Right lobe of liver (tissue), 4 donors: ENCODE results near the gene PADI2.

Experiments used
- POLR2A ChIP-seq: fragments of 450-650 bp; IDR thresholded peaks from one replicate; pipeline ENCODE4 v1.6.1; 2017; ENCODE audit warnings: antibody characterized with exemption, mild to moderate bottlenecking
- TF ChIP-seq, protein P1 (sequence below), 4 donors: fragments of 200-600 bp in 3 of 4; fragments of 450-650 bp in 1 of 4; IDR thresholded peaks; one replicate each; pipeline versions ENCODE4 v1.5.1 to v1.8.0; 2016 to 2022; ENCODE audit warnings: antibody characterized with exemption in 4 of 4, mild to moderate bottlenecking in 2 of 4
- donor health status: DM: no; HTN: no; CAD: no.
- donor health status: DM: no; HTN: no; CAD: no.
- donor health status: DM: no; HTN: yes; CAD: no.

DNA sequence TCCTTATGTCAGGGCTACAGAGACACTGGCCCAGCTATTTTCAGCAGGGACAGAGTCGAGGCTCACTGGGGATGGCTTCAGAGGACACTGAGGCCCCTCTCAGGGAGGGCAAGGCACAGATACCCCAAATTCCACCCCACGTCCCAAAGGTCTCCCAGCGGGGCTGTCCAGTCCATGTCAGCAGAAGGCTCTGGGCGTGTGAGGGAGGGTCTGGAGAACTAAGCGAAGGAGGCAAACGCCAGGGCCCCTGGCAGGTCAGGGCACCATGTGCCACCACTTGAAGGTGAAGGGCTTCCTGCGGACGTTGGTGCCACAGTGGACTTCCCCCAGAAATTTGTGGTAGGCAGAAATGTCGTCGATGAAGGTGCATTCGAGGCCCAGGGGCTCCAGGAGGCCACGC, 50.5 kb downstream of the PADI2 start:
- TF ChIP-seq, protein P1, sequence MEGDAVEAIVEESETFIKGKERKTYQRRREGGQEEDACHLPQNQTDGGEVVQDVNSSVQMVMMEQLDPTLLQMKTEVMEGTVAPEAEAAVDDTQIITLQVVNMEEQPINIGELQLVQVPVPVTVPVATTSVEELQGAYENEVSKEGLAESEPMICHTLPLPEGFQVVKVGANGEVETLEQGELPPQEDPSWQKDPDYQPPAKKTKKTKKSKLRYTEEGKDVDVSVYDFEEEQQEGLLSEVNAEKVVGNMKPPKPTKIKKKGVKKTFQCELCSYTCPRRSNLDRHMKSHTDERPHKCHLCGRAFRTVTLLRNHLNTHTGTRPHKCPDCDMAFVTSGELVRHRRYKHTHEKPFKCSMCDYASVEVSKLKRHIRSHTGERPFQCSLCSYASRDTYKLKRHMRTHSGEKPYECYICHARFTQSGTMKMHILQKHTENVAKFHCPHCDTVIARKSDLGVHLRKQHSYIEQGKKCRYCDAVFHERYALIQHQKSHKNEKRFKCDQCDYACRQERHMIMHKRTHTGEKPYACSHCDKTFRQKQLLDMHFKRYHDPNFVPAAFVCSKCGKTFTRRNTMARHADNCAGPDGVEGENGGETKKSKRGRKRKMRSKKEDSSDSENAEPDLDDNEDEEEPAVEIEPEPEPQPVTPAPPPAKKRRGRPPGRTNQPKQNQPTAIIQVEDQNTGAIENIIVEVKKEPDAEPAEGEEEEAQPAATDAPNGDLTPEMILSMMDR (IDR thresholded peaks at IDR 0.05), result no peak
- no peak for TF ChIP-seq POLR2A
